MM.1S (cell line): ENCODE results near the gene TMPRSS3.

ENCODE experiments used
- DNase-seq: peaks from one replicate; pipeline ENCODE4 v3.0.0-alpha.2; 2015
- H2AFZ ChIP-seq: fragments of 300-600 bp; sonication (generic); 2 replicates; pipeline ENCODE4 v1.6.0; 2016; ENCODE audit warnings: antibody characterized with exemption, low read length
- H3F3A ChIP-seq: fragments of 300-600 bp; sonication (generic); 2 replicates; pipeline ENCODE4 v1.6.1; 2016; ENCODE audit warnings: mild to moderate bottlenecking, antibody characterized with exemption, low read length, moderate library complexity, mixed read lengths; ENCODE audit not compliant: insufficient read depth
- H3K27ac ChIP-seq: fragments of 300-600 bp; sonication (generic); 2 replicates; pipeline ENCODE4 v1.5.1; 2016; ENCODE audit warnings: mild to moderate bottlenecking, low read length
- H3K27me3 ChIP-seq: fragments of 300-600 bp; sonication (generic); replicated peaks from 2 replicates; pipeline ENCODE4 v1.6.0; 2016; ENCODE audit warnings: low read length; ENCODE audit not compliant: insufficient read depth
- H3K36me3 ChIP-seq: fragments of 300-600 bp; sonication (generic); replicated peaks from 2 replicates; pipeline ENCODE4 v1.6.1; 2016; ENCODE audit warnings: mild to moderate bottlenecking, low read length, mixed read lengths; ENCODE audit not compliant: insufficient read depth
- H3K4me1 ChIP-seq: fragments of 300-600 bp; sonication (generic); 2 replicates; pipeline ENCODE4 v1.6.1; 2016; ENCODE audit warnings: low read length, mixed read lengths
- H3K4me2 ChIP-seq: fragments of 300-600 bp; sonication (generic); 2 replicates; pipeline ENCODE4 v1.6.0; 2016; ENCODE audit warnings: low read depth, low read length
- H3K4me3 ChIP-seq: fragments of 300-600 bp; sonication (generic); 2 replicates; pipeline ENCODE4 v1.5.1; 2016; ENCODE audit warnings: low read length, mixed read lengths
- H3K79me2 ChIP-seq: fragments of 300-600 bp; sonication (generic); 2 replicates; pipeline ENCODE4 v1.6.1; 2016; ENCODE audit warnings: mixed run types, low read length, mixed read lengths
- H3K9ac ChIP-seq: fragments of 300-600 bp; sonication (generic); 2 replicates; pipeline ENCODE4 v1.6.1; 2016; ENCODE audit warnings: low read length, mixed read lengths
- H3K9me2 ChIP-seq: fragments of 300-600 bp; sonication (generic); replicated peaks from 2 replicates; pipeline ENCODE4 v1.6.1; 2016; ENCODE audit warnings: mild to moderate bottlenecking, low read length, mixed read lengths; ENCODE audit not compliant: insufficient read depth
- H3K9me3 ChIP-seq: fragments of 300-600 bp; sonication (generic); replicated peaks from 2 replicates; pipeline ENCODE4 v1.6.1; 2016; ENCODE audit warnings: mild to moderate bottlenecking, low read length, mixed read lengths; ENCODE audit not compliant: insufficient read depth
- H4K20me1 ChIP-seq: fragments of 300-600 bp; sonication (generic); 2 replicates; pipeline ENCODE4 v1.6.1; 2016; ENCODE audit warnings: mild to moderate bottlenecking, low read length, moderate library complexity, mixed read lengths; ENCODE audit not compliant: insufficient read depth
- CTCF ChIP-seq: fragments of 300-600 bp; sonication (generic); IDR thresholded peaks from 2 replicates; pipeline ENCODE4 v1.5.1; 2016; ENCODE audit warnings: antibody characterized with exemption, low read length, mixed read lengths
- EZH2 ChIP-seq: fragments of 300-600 bp; sonication (generic); optimal IDR thresholded peaks from 2 replicates; pipeline ENCODE3; 2017; ENCODE audit warnings: low read depth, mild to moderate bottlenecking, antibody characterized with exemption, low read length, mixed read lengths
- EZH2phosphoT487 ChIP-seq: fragments of 300-600 bp; sonication (generic); IDR thresholded peaks from 2 replicates; pipeline ENCODE4 v1.6.1; 2018; ENCODE audit warnings: antibody characterized with exemption, low read length

Gene TMPRSS3

DNA sequence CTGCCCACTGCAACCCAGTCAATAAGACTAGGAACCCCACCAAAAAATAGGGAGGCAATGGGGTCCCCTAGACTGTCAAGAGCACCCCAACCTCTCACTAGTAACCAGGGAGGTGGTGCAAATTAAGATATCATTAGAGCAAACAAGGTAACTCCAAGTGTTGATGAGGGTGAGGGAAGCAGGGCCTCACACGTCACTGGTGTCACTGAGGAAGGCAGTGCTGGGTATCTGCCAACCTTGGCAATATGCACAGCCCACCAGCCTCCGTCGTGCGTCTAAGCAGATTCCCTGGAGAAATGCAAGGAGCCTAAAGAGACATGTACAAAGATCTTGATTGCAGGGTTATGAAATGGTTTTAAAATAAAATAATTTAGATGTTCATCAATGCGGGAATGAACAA is 11.6 kb upstream of the TMPRSS3 start:
- no peak overlapping the region for H3K4me3 ChIP-seq
- H3K36me3 ChIP-seq = no peaks in the 10 kb centered on the region
- no peaks in the 10 kb centered on the region for H3K79me2 ChIP-seq
- no peaks in the 10 kb centered on the region for H3K9me3 ChIP-seq
- H3K9me2 ChIP-seq = no peaks in the 10 kb centered on the region
- no peak overlapping the region for H3K27ac ChIP-seq
- H3K4me1 ChIP-seq = peaks cover 2% of the 10 kb centered on the region; the same call in 1 of the 2 replicates
- no peak overlapping the region for H3K4me2 ChIP-seq
- no peak overlapping the region for H2AFZ ChIP-seq
- no peak overlapping the region for H3K9ac ChIP-seq
- DNase-seq = no peak
- TF ChIP-seq CTCF = no peak
- TF ChIP-seq EZH2 = no peak
- TF ChIP-seq EZH2phosphoT487 = no peak
- peaks cover 86% of the 10 kb centered on the region for H3K27me3 ChIP-seq
- H3F3A ChIP-seq = no peaks in the 10 kb centered on the region
- no peaks in the 10 kb centered on the region for H4K20me1 ChIP-seq

DNA sequence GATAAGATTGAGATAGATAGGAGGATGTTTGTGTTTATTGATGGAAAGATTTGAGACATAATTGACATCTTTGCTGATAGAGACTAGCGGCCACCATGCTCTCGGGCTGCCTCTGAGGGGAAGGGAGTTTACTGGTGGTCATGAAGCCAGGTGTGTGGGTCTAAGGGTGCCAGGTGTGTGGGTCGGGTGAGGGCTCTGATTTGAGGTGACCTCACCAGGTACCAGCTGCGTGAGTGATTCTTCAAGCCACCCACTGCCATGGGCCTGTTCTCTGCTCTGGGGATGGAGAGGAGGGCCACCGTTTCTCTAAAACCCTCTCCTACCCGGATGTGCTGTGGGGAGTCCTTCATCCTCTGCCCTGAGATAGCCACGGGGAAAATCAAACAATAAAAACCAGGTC is 11.0 kb upstream of the TMPRSS3 start:
- H2AFZ ChIP-seq = no peak overlapping the region
- no peaks in the 10 kb centered on the region for H4K20me1 ChIP-seq
- H3K79me2 ChIP-seq = no peaks in the 10 kb centered on the region
- H3F3A ChIP-seq = no peaks in the 10 kb centered on the region
- no peak overlapping the region for H3K4me2 ChIP-seq
- peaks cover 80% of the 10 kb centered on the region for H3K27me3 ChIP-seq
- H3K4me3 ChIP-seq = no peak overlapping the region
- no peak overlapping the region for H3K9ac ChIP-seq
- H3K9me3 ChIP-seq = no peaks in the 10 kb centered on the region
- H3K27ac ChIP-seq = no peak overlapping the region
- H3K9me2 ChIP-seq = no peaks in the 10 kb centered on the region
- TF ChIP-seq EZH2phosphoT487 (no peak), CTCF (no peak), EZH2 (no peak)
- no peaks in the 10 kb centered on the region for H3K36me3 ChIP-seq
- DNase-seq = no peak
- no peaks in the 10 kb centered on the region for H3K4me1 ChIP-seq

GRCh38 chr21:42406201-42406621 is 10.4 kb upstream of the TMPRSS3 start:
- Histone ChIP-seq H3K4me3 (no peak overlapping the region), H3F3A (no peaks in the 10 kb centered on the region), H4K20me1 (no peaks in the 10 kb centered on the region), H3K79me2 (no peaks in the 10 kb centered on the region), H3K4me2 (no peak overlapping the region), H3K9ac (no peak overlapping the region), H3K9me3 (no peaks in the 10 kb centered on the region), H3K9me2 (no peaks in the 10 kb centered on the region), H2AFZ (no peak overlapping the region), H3K4me1 (no peaks in the 10 kb centered on the region), H3K36me3 (no peaks in the 10 kb centered on the region), H3K27ac (no peak overlapping the region), H3K27me3 (peaks cover 79% of the 10 kb centered on the region)
- TF ChIP-seq EZH2 (no peak), EZH2phosphoT487 (no peak), CTCF (no peak)
- DNase-seq = no peak
